GM23338 (cell line): Measurements from ENCODE around the gene RNU6-7. TPM values are rescaled to one million over a fixed set of nuclear protein-coding genes. Genes with fewer than 3 reads are reported as not detected.

Experiments used
- ATAC-seq: fragments of 200-7000 bp; cut with Tn5 transposase; 3 replicates; pipeline ENCODE4 v1.9.1; 2020
- DNase-seq: peaks from one replicate; pipeline ENCODE4 v3.0.0-alpha.2; 2015; ENCODE audit warnings: low spot score
- H2AFZ ChIP-seq: fragments of 200-600 bp; sonication (generic); 2 replicates; pipeline ENCODE4 v1.8.0; 2016; ENCODE audit warnings: antibody characterized with exemption, mild to moderate bottlenecking, moderate library complexity
- H3F3A ChIP-seq: fragments of 200-600 bp; sonication (generic); replicated peaks from 2 replicates; pipeline ENCODE4 v1.8.0; 2017; ENCODE audit warnings: antibody characterized with exemption, mixed run types, low read depth
- H3K27ac ChIP-seq: fragments of 200-600 bp; sonication (generic); 2 replicates; pipeline ENCODE4 v1.6.1; 2016; ENCODE audit warnings: low read depth
- H3K27me3 ChIP-seq: fragments of 200-600 bp; sonication (generic); 2 replicates; pipeline ENCODE4 v1.8.0; 2016; ENCODE audit warnings: mild to moderate bottlenecking, mixed run types, moderate library complexity; ENCODE audit not compliant: insufficient read depth
- H3K36me3 ChIP-seq: fragments of 200-600 bp; sonication (generic); 2 replicates; pipeline ENCODE4 v1.8.0; 2016; ENCODE audit warnings: mild to moderate bottlenecking; ENCODE audit not compliant: insufficient read depth
- H3K4me1 ChIP-seq: fragments of 200-600 bp; sonication (generic); 2 replicates; pipeline ENCODE4 v1.8.0; 2016; ENCODE audit warnings: mild to moderate bottlenecking, moderate library complexity; ENCODE audit not compliant: insufficient read depth
- H3K4me2 ChIP-seq: fragments of 200-600 bp; sonication (generic); 2 replicates; pipeline ENCODE4 v1.7.1; 2017; ENCODE audit warnings: mixed run types
- H3K4me3 ChIP-seq: fragments of 200-600 bp; sonication (generic); 2 replicates; pipeline ENCODE4 v1.6.1; 2016; ENCODE audit warnings: mixed run types
- H3K79me2 ChIP-seq: fragments of 200-600 bp; sonication (generic); replicated peaks from 2 replicates; pipeline ENCODE4 v1.8.0; 2017; ENCODE audit warnings: mild to moderate bottlenecking; ENCODE audit not compliant: insufficient read depth
- H3K9me2 ChIP-seq: fragments of 200-600 bp; sonication (generic); 2 replicates; pipeline ENCODE4 v1.8.0; 2017; ENCODE audit not compliant: insufficient read depth
- H4K20me1 ChIP-seq: fragments of 200-600 bp; sonication (generic); replicated peaks from 2 replicates; pipeline ENCODE4 v1.8.0; 2017; ENCODE audit warnings: mild to moderate bottlenecking; ENCODE audit not compliant: insufficient read depth
- H3K27ac Mint-ChIP-seq: 2 replicates; pipeline ENCODE4 v1.8.0; 2020; ENCODE audit warnings: inconsistent platforms, mild to moderate bottlenecking, moderate library complexity, mixed read lengths
- H3K27me3 Mint-ChIP-seq: 3 replicates; pipeline ENCODE4 v1.8.0; 2022; ENCODE audit warnings: low read depth, mild to moderate bottlenecking, moderate library complexity, mixed read lengths, inconsistent platforms; ENCODE audit not compliant: insufficient read depth, poor library complexity
- H3K36me3 Mint-ChIP-seq: 3 replicates; pipeline ENCODE4 v1.8.0; 2021; ENCODE audit warnings: low read depth, mild to moderate bottlenecking, inconsistent platforms, moderate library complexity, mixed read lengths
- H3K4me1 Mint-ChIP-seq: 3 replicates; pipeline ENCODE4 v1.8.0; 2020; ENCODE audit warnings: mild to moderate bottlenecking, inconsistent platforms, mixed read lengths
- H3K4me3 Mint-ChIP-seq: 3 replicates; pipeline ENCODE4 v1.8.0; 2021; ENCODE audit warnings: moderate library complexity, mild to moderate bottlenecking, inconsistent platforms, mixed read lengths
- H3K9me3 Mint-ChIP-seq: 3 replicates; pipeline ENCODE4 v1.8.0; 2020; ENCODE audit warnings: moderate library complexity, mild to moderate bottlenecking, inconsistent platforms, mixed read lengths
- CREB1 ChIP-seq: fragments of 250-450 bp; sonication (Bioruptor Pico); IDR thresholded peaks from 2 replicates; pipeline ENCODE4 v1.5.0; 2020; ENCODE audit warnings: low read depth, mild to moderate bottlenecking, moderate library complexity
- CTCF ChIP-seq, 2 experiments: fragments of 200-600 bp in 1 of 2; sonication (generic) in 1 of 2; conservative IDR thresholded peaks; 2 replicates each; pipeline versions ENCODE4 v1.5.1 to v1.6.1; 2016 to 2017; ENCODE audit warnings: antibody characterized with exemption in 2 of 2, low read depth in 2 of 2, mild to moderate bottlenecking in 2 of 2, moderate library complexity in 1 of 2
- ETS1 ChIP-seq: IDR thresholded peaks from 2 replicates; pipeline ENCODE4 v1.6.1; 2016; ENCODE audit warnings: antibody characterized with exemption
- EZH2 ChIP-seq: fragments of 200-600 bp; sonication (generic); IDR thresholded peaks from one replicate; pipeline ENCODE4 v1.8.0; 2017; ENCODE audit warnings: antibody characterized with exemption, mild to moderate bottlenecking, low read depth; ENCODE audit not compliant: unreplicated experiment
- EZH2phosphoT487 ChIP-seq: fragments of 200-600 bp; sonication (generic); IDR thresholded peaks from one replicate; pipeline ENCODE4 v1.8.1; 2018; ENCODE audit warnings: antibody characterized with exemption; ENCODE audit not compliant: unreplicated experiment
- JUNB ChIP-seq: IDR thresholded peaks from one replicate; pipeline ENCODE4 v1.6.1; 2016; ENCODE audit warnings: antibody characterized with exemption; ENCODE audit not compliant: unreplicated experiment
- NANOG ChIP-seq: IDR thresholded peaks from 2 replicates; pipeline ENCODE4 v1.6.1; 2016; ENCODE audit warnings: antibody characterized with exemption, borderline replicate concordance
- POLR2AphosphoS5 ChIP-seq: IDR thresholded peaks from 2 replicates; pipeline ENCODE4 v1.6.1; 2016; ENCODE audit warnings: antibody characterized with exemption, low read depth
- REST ChIP-seq: IDR thresholded peaks from one replicate; pipeline ENCODE4 v1.6.1; 2018; ENCODE audit warnings: antibody characterized with exemption; ENCODE audit not compliant: unreplicated experiment
- STAT1 ChIP-seq: IDR thresholded peaks from one replicate; pipeline ENCODE4 v1.6.1; 2016; ENCODE audit warnings: antibody characterized with exemption; ENCODE audit not compliant: unreplicated experiment
- ZNF114 ChIP-seq: fragments of 250-450 bp; sonication (Bioruptor Pico); IDR thresholded peaks from 2 replicates; pipeline ENCODE4 v1.5.0; 2020; ENCODE audit warnings: mild to moderate bottlenecking, moderate library complexity
- ZNF331 ChIP-seq: fragments of 250-450 bp; sonication (Bioruptor Pico); IDR thresholded peaks from 2 replicates; pipeline ENCODE4 v1.5.0; 2020; ENCODE audit warnings: low read depth, mild to moderate bottlenecking, moderate library complexity
- ZNF462 ChIP-seq: fragments of 250-450 bp; sonication (Bioruptor Pico); IDR thresholded peaks from 2 replicates; pipeline ENCODE4 v1.5.0; 2020; ENCODE audit warnings: mild to moderate bottlenecking, moderate library complexity
- polyA plus RNA-seq: library from polyadenylated mRNA; unstranded; fragments of >200 nt; fragmentation: Nextera tagmentation; extraction: Ambion mirVana; gene quantifications from 2 replicates; pipeline ENCODE4 v1.2.1, GENCODE V29; 2016
- total RNA-seq: library from RNA; depleted of rRNA; stranded (reverse); fragments of >200 nt; shearing (Covaris generic); gene quantifications from 2 replicates; pipeline ENCODE4 v1.2.3, GENCODE V29; 2014

Gene RNU6-7
- total and polyA plus RNA-seq, 2 experiments from 2014 or later = 39.1 TPM; not detected in 1

- Mint-ChIP-seq H3K36me3 (0 out of 3 replicates have a peak, but pooled peaks cover 3% of the 10 kb centered on the region), H3K9me3 (peaks cover 22% of the 10 kb centered on the region), H3K27me3 (no peaks in the 10 kb centered on the region), H3K4me1 (no peaks in the 10 kb centered on the region), H3K27ac (no peak overlapping the region), H3K4me3 (no peak overlapping the region)
- no peaks in the 10 kb centered on the region for H3K79me2 ChIP-seq
- ATAC-seq (no peak), DNase-seq (no peak)
- H2AFZ ChIP-seq = no peak overlapping the region
- no peaks in the 10 kb centered on the region for H3K27me3 ChIP-seq
- 0 out of 2 replicates have a peak, but pooled peaks cover 3% of the 10 kb centered on the region for H3K9me2 ChIP-seq
- H3K4me1 ChIP-seq = no peaks in the 10 kb centered on the region
- no peak overlapping the region for H3K4me2 ChIP-seq
- no peak for TF ChIP-seq STAT1
- TF ChIP-seq EZH2 = no peak
- TF ChIP-seq ZNF331 (CRISPR knock-in tag) = no peak
- no peak for TF ChIP-seq CTCF (conservative IDR thresholded peaks at IDR 0.05; ENCODE audit: low read depth in 2 of 2)
- TF ChIP-seq EZH2phosphoT487 = no peak
- TF ChIP-seq NANOG = no peak
- TF ChIP-seq ZNF462 (CRISPR knock-in tag) = no peak
- no peak for TF ChIP-seq REST
- no peak for TF ChIP-seq ZNF114 (CRISPR knock-in tag)
- TF ChIP-seq POLR2AphosphoS5 = no peak
- TF ChIP-seq ETS1 = no peak
- no peak for TF ChIP-seq JUNB
- no peak for TF ChIP-seq CREB1 (CRISPR knock-in tag)
- no peak overlapping the region for H3K27ac ChIP-seq
- H4K20me1 ChIP-seq = no peaks in the 10 kb centered on the region
- no peaks in the 10 kb centered on the region; the same call in none of the 2 replicates for H3K36me3 ChIP-seq
- H3F3A ChIP-seq = no peaks in the 10 kb centered on the region
- no peak overlapping the region for H3K4me3 ChIP-seq
Observed at GRCh38 chr14:32185097-32185496, 16.7 kb upstream of the RNU6-7 start.
